Liver (tissue), 3 donors: ENCODE data around the gene CMC2.

Experiments used
- CTCF ChIP-seq: fragments of 150-350 bp; IDR thresholded peaks from 2 replicates; pipeline ENCODE4 v1.5.1; 2017; ENCODE audit warnings: improper control_type of control experiment, low read depth, low read length; ENCODE audit not compliant: missing input control
- FOXA1 ChIP-seq: IDR thresholded peaks from 2 replicates; pipeline ENCODE4 v1.6.1; 2016; ENCODE audit warnings: antibody characterized with exemption
- REST ChIP-seq: IDR thresholded peaks from 2 replicates; pipeline ENCODE4 v1.6.1; 2016; ENCODE audit warnings: antibody characterized with exemption, mild to moderate bottlenecking
- RXRA ChIP-seq, 2 donors: IDR thresholded peaks; 2 replicates each; pipeline ENCODE4 v1.6.1; 2017 to 2018; ENCODE audit warnings: antibody characterized with exemption in 2 of 2, mild to moderate bottlenecking in 1 of 2
- ZBTB33 ChIP-seq: IDR thresholded peaks from 2 replicates; pipeline ENCODE4 v1.6.1; 2016; ENCODE audit warnings: antibody characterized with exemption
- donor health status: healthy.
- donor health status: healthy.

- TF ChIP-seq CTCF (no peak), FOXA1 (no peak), REST (no peak), RXRA (IDR thresholded peaks at IDR 0.05) (no peak), ZBTB33 (no peak)
Measured at GRCh38 chr16:80923356-80923755, 83.3 kb downstream of the CMC2 start.
